Measurements from ENCODE around the gene LRRC8C. TPM values are rescaled to one million over a fixed set of nuclear protein-coding genes. Genes with fewer than 3 reads are reported as not detected.

Gene LRRC8C
- total RNA-seq, 2 experiments from 2014 or later: 28.4 to 30.2 TPM

DNA sequence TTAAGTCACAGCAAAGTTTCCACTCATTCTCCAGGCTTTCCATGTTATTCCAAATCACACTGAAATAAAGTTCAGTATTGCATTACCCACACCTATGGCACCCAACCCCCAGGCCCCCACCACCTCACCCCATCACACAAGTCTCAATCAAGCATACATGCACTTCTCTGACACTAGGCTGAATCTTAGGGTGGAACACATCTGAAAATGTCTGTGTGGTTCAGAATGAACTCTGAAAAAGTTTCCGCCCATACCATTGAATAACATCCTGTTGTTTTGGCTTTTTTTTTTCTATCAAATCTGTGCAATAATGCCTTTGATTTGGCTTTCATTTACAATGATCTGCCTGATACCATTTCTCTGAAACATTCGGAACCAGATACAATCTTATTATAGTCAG lies 25.8 kb upstream of the LRRC8C start:
- peak overlapping the region; percentile 21 for H3K4me3 ChIP-seq (ENCODE audit: low read length)
- intact Hi-C loops (cut with DNase I, micrococcal nuclease): loop anchor here in 1 of 2 experiments (2.0 kb wide), 1 partner anchor 156 kb away; no protein-coding TSS in a partner anchor

DNA sequence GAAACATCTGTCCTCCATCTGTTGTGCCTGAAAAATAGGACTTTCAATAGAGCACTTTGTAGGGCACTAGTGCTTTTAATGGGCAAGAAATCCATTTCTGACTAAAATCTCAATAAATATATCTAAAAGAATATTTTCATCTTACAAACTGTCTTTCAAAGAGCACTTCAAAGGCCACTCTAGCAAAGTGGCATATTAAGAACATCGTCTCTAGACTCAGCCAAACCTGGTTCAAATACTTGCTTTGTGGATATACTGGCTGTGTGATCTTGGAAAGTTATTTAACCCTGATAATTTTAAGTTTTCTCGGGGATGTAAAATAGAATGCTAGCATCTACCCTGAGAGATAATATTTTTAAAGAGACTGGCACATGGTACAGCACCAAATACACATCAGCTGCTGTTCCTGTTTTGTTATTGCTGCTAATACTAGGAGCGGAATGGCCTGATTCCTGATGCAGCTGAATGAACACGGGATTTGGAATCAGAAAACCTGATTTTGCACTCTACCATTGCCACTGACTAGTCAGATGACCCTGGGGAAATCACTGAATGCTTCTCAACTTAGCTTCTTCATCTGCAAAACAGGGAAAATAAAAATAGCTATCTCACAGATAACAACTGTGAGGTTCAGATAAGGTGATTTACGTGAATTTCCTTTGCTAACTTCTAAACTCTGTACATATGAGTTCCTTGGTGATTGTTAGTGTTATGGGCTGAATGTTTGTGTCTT lies 25.2 kb upstream of the LRRC8C start:
- TF ChIP-seq, protein P1, sequence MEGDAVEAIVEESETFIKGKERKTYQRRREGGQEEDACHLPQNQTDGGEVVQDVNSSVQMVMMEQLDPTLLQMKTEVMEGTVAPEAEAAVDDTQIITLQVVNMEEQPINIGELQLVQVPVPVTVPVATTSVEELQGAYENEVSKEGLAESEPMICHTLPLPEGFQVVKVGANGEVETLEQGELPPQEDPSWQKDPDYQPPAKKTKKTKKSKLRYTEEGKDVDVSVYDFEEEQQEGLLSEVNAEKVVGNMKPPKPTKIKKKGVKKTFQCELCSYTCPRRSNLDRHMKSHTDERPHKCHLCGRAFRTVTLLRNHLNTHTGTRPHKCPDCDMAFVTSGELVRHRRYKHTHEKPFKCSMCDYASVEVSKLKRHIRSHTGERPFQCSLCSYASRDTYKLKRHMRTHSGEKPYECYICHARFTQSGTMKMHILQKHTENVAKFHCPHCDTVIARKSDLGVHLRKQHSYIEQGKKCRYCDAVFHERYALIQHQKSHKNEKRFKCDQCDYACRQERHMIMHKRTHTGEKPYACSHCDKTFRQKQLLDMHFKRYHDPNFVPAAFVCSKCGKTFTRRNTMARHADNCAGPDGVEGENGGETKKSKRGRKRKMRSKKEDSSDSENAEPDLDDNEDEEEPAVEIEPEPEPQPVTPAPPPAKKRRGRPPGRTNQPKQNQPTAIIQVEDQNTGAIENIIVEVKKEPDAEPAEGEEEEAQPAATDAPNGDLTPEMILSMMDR (IDR thresholded peaks at IDR 0.05): peak; percentile 15
- Mint-ChIP-seq H3K4me1 (ENCODE audit: low read depth) (peaks cover 95% of the 10 kb centered on the region), H3K4me3 (peak overlapping the region; percentile 84), H3K27ac (peak overlapping the region; percentile 99), H3K9me3 (no peaks in the 10 kb centered on the region), H3K27me3 (no peaks in the 10 kb centered on the region), H3K36me3 (ENCODE audit: low read depth) (no peaks in the 10 kb centered on the region)
- Histone ChIP-seq H3K27ac (ENCODE audit: low read depth in 1 of 2, low read length in 2 of 2) (peak overlapping the region; percentile 88 to 91), H3K4me3 (ENCODE audit: low read length) (peak overlapping the region; percentile 21), H3K27me3 (ENCODE audit: control insufficient read depth in 1 of 2, insufficient read depth in 2 of 2, low read length in 2 of 2) (no peaks in the 10 kb centered on the region), H3K36me3 (ENCODE audit: insufficient read depth, low read length) (no peaks in the 10 kb centered on the region), H3K4me1 (ENCODE audit: insufficient read depth, low read length) (peaks cover 93% of the 10 kb centered on the region), H3K9me3 (ENCODE audit: control insufficient read depth in 1 of 2, insufficient read depth in 1 of 2, low read length in 2 of 2) (no peaks in the 10 kb centered on the region)
- CTCF ChIA-PET: interaction anchor here (1.4 to 5.2 kb wide), 4 partner anchors 10 to 155 kb away, joined by 5 to 84 read pairs (median 9); no protein-coding TSS in a partner anchor
- no peak for ATAC-seq (ENCODE audit: poor library complexity)
- DNase-seq: peak in 1 of 14 experiments; percentile 43
- POLR2A ChIA-PET: interaction anchor here (0.7 to 18.0 kb wide), 31 partner anchors 11 to 924 kb away, joined by 3 to 683 read pairs (median 5); partner anchors contain the start of genes GBP1, GBP2, GBP4 and GTF2B
- intact Hi-C loops (cut with DNase I, micrococcal nuclease): loop anchor here in 1 of 2 experiments (2.0 kb wide), 2 partner anchors 83 to 155 kb away; partner anchors contain the start of gene LRRC8B

More for the DNA sequence above, 25.8 kb upstream of the LRRC8C start:
- peak overlapping the region; percentile 88 to 91 for H3K27ac ChIP-seq (ENCODE audit: low read depth in 1 of 2, low read length in 2 of 2)
- peak overlapping the region; percentile 56 for H3K4me3 Mint-ChIP-seq
- no peaks in the 10 kb centered on the region for H3K9me3 Mint-ChIP-seq
- ChIA-PET CTCF (interaction anchor here (1.1 to 5.2 kb wide), 4 partner anchors 16 to 155 kb away, joined by 3 to 84 read pairs (median 9); no protein-coding TSS in a partner anchor), POLR2A (interaction anchor here (0.7 to 18.0 kb wide), 17 partner anchors 11 to 536 kb away, joined by 3 to 683 read pairs (median 17); partner anchors contain the start of genes GBP4, LRRC8B, LRRC8C and LRRC8D)
- H3K27me3 Mint-ChIP-seq: no peaks in the 10 kb centered on the region
- H3K4me1 ChIP-seq (ENCODE audit: insufficient read depth, low read length): peaks cover 89% of the 10 kb centered on the region
- H3K36me3 Mint-ChIP-seq (ENCODE audit: low read depth): no peaks in the 10 kb centered on the region
- H3K4me1 Mint-ChIP-seq (ENCODE audit: low read depth): peaks cover 94% of the 10 kb centered on the region
- H3K9me3 ChIP-seq (ENCODE audit: control insufficient read depth in 1 of 2, insufficient read depth in 1 of 2, low read length in 2 of 2): no peaks in the 10 kb centered on the region
- no peaks in the 10 kb centered on the region for H3K36me3 ChIP-seq (ENCODE audit: insufficient read depth, low read length)
- no peaks in the 10 kb centered on the region for H3K27me3 ChIP-seq (ENCODE audit: control insufficient read depth in 1 of 2, insufficient read depth in 2 of 2, low read length in 2 of 2)
- ATAC-seq (ENCODE audit: poor library complexity) (peak; percentile 46), DNase-seq (peak; percentile 40 to 85 (median 56))
- TF ChIP-seq, protein P1 (IDR thresholded peaks at IDR 0.05): no peak
- peak overlapping the region; percentile 99 for H3K27ac Mint-ChIP-seq

DNA sequence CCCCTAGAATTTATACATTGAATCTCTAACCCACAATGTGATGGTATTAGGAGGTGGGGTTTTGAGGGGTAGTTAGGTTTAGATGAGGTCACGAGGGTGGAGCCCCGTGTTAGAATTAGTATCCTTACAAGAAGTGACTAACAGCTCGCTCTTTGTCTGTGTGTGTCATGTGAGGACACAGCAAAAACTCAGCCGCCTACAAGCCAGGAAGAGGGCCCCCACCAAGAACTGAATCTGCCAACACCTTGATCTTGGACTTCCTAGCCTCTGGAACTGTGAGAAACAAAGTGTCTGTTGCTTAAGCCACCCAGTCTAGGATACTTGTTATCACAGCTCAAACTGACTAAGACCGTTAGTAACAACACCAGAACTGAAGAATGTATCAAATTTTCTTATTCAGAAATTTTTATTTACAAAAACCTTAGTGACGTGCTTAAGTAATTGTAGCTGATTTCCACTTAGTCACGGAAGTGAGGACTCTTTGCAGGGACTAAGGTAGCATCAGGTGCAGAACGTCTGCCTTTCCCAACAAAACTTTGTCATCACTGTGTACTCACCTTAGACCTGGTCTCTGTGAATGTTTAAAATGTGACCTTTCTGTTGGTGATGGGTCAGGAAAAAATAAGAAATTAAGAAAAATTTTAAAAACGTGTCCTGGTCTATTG lies 24.5 kb upstream of the LRRC8C start:
- ChIA-PET CTCF (interaction anchor here (0.7 to 5.2 kb wide), 6 partner anchors 11 to 154 kb away, joined by 3 to 84 read pairs (median 8); no protein-coding TSS in a partner anchor), POLR2A (interaction anchor here (0.6 to 18.0 kb wide), 32 partner anchors 10 to 925 kb away, joined by 3 to 683 read pairs (median 5); partner anchors contain the start of genes GBP1, GBP2, GTF2B and LRRC8B)
- no peaks in the 10 kb centered on the region for H3K36me3 ChIP-seq (ENCODE audit: insufficient read depth, low read length)
- TF ChIP-seq, protein P1 (IDR thresholded peaks at IDR 0.05): no peak
- H3K27me3 Mint-ChIP-seq: no peaks in the 10 kb centered on the region
- H3K27ac ChIP-seq (ENCODE audit: low read depth in 1 of 2, low read length in 2 of 2): peak overlapping the region; percentile 88 to 91
- DNase-seq: peak; percentile 52 to 93 (median 70)
- peak overlapping the region; percentile 51 for H3K4me3 ChIP-seq (ENCODE audit: low read length)
- H3K4me3 Mint-ChIP-seq: peak overlapping the region; percentile 84
- no peaks in the 10 kb centered on the region for H3K27me3 ChIP-seq (ENCODE audit: control insufficient read depth in 1 of 2, insufficient read depth in 2 of 2, low read length in 2 of 2)
- peak overlapping the region; percentile 99 for H3K27ac Mint-ChIP-seq
- peaks cover 93% of the 10 kb centered on the region for H3K4me1 Mint-ChIP-seq (ENCODE audit: low read depth)
- H3K4me1 ChIP-seq (ENCODE audit: insufficient read depth, low read length): peaks cover 90% of the 10 kb centered on the region
- peak; percentile 59 for ATAC-seq (ENCODE audit: poor library complexity)
- intact Hi-C loops (cut with DNase I, micrococcal nuclease): loop anchor here in 1 of 2 experiments (2.0 kb wide), 1 partner anchor 84 kb away; the partner anchor contains the start of gene LRRC8B
- H3K36me3 Mint-ChIP-seq (ENCODE audit: low read depth): no peaks in the 10 kb centered on the region
- no peaks in the 10 kb centered on the region for H3K9me3 ChIP-seq (ENCODE audit: control insufficient read depth in 1 of 2, insufficient read depth in 1 of 2, low read length in 2 of 2)
- no peaks in the 10 kb centered on the region for H3K9me3 Mint-ChIP-seq

All from CD4-positive, alpha-beta T cell (primary cell).